HG03521 (cell line): ENCODE data around the gene ZNF343.
"Not testable (repeated sequence)": the region's sequence is repeated elsewhere in the genome, so short reads cannot be mapped to it uniquely, and the experiment has no call there.

Experiments
- ATAC-seq: cut with Tn5 transposase; IDR thresholded peaks from one replicate; pipeline ENCODE4 v1.9.1; 2021; ENCODE audit warnings: mild to moderate bottlenecking, moderate library complexity; ENCODE audit not compliant: unreplicated experiment

Gene ZNF343

DNA sequence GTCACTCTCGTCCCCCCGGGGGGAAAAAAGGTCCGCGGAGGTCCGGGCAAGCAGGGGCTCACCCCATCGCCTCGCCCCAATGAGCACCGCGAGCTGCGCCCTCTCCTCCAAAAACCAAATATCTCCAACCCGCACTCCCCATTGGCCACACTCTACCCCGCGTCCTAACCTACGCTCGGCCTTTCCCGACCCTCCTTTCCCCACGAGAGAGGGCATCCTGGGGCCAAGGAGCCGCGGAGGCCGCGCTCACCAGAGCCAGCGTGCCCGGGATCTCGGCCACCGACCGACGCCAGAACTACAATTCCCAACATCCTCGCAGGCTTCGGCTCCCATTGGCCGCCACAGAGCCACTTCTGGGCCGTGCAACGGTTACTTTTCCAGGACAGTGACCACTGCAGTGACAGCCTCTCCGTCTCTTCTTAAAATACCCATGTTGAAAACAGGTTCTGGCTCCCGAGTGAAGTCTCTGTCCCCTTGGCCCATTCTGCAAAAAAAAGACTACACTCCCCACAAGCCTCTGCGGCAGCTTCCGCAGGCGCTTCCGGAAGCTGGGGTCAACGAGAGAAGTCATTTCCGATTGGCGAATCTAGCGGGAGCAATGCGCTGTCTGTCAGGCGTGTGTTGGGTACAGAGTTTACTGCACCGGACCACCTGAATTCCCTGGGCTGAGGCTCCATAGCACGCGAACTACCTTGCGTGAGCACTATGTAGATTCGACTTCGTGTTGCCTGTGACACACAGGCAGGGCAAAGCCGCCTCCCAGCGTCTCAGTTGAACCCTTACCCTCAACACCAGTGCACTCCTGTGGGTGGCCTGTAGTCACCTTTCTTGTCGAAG lies at the start of gene ZNF343:
Gene ZNF343, minus strand, starts transcription at position 285 of the 837 bp plus-strand sequence. CDS start 15,020 bp downstream, outside the sequence.
- ATAC-seq = peak; percentile 92

DNA sequence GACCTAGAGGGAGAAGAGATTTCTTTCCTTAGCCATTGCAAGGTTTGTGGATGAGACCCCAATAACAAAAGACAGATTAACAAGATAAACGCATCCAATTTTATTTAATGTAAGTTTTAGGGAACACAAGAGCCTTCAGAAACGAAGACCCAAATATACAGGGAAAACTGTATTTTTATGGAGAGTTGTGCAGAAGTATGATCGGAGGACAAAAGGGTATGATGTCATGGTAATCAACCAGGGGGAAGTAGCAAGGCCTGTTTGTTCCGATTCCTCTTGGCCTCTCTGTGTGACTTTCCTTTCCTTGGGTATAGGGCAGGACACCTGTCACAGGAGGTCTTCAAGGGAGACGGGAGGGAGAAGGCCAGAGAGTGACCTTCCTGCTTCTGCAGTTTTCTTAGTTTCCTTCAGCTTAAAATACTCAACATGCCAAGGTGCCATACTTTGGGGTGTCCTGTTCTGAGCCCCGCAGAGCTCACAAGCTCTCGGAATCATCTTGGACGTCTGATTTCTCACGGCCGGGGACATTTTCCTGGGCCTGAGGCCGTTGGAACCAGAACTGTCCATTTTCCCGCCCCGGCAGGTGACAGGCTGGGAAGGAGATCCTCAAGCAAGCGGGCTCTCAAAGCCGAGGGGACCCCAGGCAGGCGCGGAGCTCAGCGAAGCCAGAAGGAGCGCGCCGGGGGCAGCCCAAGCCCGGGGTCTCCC lies 49.3 kb upstream of the ZNF343 start:
- ATAC-seq = no peak

DNA sequence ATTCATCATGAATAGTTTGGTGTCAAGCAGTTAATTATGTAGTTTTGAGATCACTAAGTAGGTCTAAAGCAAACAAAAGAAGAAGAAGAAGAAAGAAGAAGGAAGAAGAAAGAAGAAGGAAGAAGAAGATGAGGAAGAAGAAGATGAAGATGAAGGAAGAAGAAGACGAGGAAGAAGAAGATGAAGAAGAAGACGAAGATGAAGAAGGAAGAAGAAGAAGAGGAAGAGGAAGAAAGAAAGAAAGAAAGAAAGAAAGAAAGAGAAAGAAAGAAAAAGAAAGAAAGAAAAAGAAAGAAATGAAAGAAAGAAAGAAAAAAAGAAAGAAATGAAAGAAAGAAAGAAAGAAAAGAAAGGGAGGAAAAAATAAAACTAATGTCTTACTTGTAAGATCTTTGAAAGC lies 36.9 kb upstream of the ZNF343 start:
- no peak for ATAC-seq

DNA sequence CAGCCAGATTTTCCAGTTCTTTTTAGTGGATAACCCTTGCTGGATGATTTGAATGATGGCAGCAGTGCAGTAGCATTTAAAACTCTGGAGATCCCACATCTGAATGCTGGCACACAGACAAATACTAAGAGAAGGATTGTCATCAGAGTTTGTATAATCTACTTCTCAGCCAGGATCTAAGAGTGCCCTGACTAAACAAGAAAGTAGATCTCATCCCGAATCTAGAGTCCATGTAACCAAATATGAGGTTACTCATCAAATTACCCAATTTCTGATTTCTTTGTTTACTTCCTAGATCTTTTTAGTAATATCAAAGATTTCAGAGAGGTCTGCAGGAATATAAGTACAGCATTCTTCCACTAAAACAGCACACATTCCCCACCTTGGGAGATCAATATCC lies 35.5 kb upstream of the ZNF343 start:
- ATAC-seq = no peak

DNA sequence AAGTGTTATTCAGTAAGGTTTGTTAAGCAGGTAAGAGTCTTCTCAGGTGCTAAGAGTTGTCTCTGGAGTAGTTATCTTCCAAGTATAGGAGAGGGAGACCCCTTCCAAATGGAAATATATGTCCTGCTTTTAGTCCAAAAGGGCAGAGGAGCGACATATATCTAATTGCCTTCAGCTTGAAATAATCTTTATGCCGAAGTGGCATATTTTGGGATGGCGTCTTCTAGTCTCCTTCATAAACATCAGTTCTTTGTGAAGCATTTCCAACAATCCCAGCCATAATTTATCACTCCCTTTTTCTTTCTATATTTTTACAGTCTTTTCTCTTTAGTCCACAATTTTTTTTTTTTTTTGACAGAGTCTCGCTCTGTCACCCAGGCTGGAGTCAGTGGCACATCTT lies 33.6 kb upstream of the ZNF343 start:
- no peak for ATAC-seq

DNA sequence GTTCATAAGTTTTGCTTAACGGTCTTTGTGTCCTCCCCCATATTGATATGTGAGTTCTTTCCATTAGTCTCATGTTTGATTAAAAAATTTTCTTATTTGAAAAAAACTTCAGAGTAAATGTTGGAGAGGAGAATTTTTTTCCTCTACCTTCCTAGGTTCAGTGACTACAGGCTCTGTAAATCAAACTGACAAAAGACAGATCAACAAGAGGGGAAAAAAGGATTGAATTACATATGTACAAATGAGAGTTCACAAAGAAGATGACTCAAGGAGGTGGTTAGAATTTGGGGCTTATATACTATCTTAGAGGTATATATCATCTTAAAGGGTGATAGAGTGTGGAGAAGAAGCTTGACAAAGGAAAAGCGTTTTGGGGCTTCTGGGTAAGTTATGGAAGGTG lies 33.2 kb upstream of the ZNF343 start:
- ATAC-seq = no peak

DNA sequence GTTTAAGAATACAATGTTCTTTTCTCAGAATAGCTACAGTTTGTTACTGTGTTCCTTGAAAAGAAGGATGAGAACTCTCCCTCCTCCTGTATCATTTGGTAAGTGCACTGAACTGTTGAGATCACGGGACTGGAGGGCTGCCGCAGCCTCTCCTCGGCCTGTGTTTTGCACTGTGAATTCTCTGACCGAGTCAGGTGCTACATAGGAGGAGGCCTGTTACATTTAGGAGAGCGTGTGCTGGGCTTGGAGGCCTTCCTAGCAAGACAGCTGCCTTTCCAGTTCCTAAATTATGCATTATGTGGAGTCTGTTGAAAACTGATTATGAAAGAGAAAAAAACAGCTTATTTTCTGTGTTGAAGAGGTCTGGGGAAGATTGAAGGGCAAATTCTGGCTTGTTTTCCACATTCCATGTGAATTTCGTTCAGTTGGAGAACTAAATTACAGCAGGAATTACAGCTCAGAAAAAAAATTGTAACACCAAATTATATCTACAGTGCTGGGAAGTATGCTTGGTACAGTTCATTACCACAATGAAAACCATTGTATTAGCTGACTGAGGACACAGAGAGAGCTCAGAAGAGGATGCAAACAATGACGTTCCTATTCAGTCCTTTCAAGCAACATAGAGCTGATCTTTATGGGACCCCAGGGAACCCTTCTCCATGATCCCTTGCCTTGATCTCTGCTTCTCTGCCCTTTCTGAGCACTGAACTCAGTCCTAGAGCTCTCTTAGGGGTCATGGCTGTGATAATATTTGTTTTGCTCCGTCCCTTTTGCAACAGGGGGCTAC lies 30.4 kb upstream of the ZNF343 start:
- ATAC-seq = no peak

DNA sequence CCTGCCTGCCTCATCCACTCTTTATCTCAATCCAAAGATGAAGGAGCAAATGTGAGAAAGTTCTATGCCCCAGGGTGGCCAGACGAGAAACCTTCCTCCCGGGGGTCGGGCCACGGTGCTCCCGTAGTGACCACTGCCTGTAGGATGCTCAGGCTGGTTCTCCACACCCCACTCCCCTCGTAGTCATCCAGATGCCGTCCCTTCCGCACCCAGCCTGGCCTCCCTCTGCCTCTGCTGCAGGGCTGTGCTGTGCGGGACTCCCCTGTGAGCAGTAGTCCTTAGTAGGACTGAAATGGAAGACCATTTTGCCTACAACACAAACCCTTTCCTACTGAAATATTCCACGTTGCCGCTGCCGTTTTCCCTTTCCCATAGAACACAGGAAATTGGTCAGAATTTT lies 29.6 kb upstream of the ZNF343 start:
- no peak for ATAC-seq

DNA sequence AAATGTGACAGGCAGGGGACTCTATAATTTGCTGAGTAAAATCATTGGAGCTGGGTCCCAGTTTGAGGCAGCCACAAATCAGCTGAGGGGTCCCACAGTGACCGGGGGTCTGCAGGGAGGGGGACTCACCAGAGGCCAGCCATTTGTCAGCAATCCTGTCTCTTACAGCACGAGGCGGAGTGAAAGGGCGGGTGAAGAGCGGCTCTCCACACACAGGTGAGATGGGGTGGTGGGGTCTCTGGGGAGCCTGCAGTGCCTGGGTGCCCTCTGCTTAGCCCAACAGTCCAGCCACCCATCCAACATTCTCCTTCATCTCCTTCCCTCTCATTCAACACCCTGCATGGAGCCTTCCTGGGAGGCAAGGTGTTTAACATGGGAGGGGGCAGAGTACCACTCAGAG lies 28.4 kb upstream of the ZNF343 start:
- no peak for ATAC-seq

DNA sequence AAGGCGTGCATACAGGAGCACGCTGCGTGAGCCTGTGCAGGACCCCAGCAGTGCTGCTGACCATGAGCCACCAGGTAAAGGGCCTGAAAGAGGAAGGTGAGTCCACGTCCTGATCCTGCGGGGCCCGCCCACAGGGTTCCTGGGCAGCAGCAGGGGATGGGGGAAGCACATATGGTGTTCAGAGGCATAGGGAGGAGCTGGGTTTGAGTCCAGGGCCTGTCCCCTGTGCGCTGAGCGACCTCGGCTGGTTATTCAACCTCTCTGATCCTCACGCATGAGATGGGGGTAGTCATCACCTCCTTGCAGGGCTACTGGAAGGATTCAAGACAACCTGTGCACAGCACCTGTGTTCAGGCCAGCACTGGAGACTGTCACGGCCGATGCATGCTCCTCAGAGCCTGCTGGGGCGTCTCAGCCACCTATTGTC lies 27.9 kb upstream of the ZNF343 start, which contains the start of gene TMC2:
Gene TMC2, plus strand, starts transcription at position 14 of the 427 bp plus-strand sequence. Its CDS starts 49 bp downstream, at position 63.
- ATAC-seq = no peak

DNA sequence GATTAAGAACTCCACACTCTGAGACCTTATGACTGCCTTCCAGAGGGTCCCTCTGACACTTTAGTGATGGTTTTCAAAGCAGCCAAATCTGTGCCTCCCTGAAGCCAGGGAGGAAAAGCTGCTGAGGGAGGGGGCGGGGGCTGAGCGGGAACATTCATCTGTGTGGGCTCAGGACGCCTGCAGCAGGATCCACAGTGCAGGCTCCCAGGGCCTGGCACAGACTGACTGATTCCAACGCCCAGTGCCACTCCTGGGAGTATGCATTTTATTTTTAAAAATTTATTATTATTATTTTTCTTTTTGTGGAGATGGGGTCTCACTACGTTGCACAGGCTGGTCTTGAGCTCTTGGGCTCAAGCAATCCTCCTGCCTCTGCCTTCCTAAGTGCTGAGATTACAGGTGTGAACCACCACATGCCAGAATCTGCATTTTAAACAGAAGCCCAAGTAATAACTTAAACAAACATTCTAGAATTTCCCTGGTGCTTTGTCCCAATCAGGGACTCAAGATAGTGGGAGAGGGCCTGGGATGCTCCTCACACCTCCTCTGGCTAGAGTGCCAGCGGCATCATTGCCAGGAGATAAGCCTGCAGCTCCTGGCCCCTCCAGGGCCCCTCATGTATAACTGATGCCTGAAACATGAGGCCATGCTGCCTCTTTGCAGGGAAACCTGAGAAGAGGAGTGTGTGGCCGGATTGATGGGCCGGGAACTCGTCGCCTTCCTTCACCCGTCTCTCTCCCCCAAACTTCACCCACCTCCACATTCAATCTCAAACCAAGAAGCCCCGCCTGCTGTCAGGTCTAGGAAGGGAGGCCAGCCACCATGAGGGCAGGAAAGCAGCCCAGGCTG lies 27.2 kb upstream of the ZNF343 start:
- ATAC-seq = no peak

DNA sequence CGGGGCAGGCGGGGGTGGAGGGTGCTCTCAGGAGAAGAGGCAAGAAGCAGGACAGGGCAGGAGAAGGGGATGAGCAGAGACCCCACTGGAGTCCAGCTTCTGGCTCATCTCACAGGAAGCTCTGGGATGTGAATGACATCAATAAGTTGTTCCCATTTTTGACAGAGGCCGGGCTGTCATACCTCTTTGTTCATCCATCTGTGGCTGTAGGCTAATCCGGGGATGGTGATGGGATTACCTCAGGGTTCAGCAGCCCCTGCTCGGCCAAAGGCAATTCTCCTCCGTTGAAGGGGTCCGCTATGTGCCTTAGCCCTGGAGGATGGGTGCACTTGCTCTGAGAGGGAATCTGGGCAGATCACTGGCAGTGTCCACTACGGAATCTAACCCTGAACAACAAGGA lies 24.4 kb upstream of the ZNF343 start:
- no peak for ATAC-seq

DNA sequence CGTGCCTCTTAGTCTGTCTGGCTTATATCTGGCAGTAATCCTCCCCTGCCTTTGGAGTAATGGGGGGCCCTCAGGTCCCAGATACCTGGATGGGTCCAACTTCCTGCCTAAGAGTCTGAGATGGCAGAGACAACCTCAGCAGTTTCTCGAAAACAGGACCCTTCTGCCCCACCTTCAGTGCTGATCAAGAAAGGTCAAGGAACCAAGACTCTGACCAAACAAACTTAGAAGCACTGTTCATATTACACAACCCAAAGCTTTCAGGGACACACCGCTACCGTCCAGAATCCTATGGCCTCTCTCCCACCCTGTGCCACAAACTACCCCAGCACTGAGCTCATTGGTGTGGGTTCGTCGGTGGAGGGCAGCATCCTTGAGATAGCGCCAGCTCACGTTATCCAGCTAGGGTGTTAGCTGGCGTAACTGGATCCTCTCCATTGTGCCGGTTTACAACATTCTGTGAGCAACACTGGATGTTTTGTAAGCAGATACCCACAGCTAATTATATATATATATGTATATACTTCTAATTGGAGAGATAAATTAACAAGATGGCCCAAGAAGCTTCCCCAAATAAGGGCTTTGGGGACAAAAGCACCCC lies 20.1 kb upstream of the ZNF343 start:
- ATAC-seq = no peak

DNA sequence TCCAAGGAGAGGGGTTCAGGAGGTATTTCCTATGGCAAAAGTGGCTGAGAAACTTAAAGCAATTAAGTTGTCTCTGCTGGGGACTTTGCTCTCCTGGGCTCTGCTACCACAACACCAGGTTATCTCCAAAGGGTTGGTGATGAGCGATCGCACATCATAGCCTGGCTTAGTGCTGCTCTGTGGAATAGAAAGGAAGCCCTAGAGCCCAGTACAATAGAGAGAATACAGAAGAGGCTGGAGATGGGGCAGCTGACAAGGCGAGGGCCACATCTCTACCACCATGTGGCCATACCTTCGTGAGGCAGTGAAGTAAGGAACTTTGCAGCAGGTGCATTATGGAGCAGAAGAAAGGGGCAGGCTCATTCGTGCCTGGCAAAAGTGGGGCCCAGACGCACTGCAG lies 19.0 kb upstream of the ZNF343 start:
- no peak for ATAC-seq

DNA sequence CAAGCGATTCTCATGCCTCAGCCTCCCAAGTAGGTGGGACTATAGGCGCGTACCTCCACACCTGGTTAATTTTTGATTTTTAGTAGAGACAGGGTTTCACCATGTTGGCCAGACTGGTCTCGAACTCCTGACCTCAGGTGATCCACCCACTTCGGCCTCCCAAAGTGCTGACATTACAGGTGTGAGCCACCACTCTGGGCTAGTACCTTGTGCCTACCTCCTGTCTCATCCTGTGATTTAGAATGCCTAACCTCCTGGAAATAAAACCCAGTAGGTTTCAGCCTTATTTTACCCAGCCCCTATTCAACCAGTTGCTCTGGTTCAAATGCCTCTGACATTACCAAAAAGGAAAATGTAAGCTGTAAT lies 17.5 kb upstream of the ZNF343 start:
- not testable (repeated sequence) for ATAC-seq

DNA sequence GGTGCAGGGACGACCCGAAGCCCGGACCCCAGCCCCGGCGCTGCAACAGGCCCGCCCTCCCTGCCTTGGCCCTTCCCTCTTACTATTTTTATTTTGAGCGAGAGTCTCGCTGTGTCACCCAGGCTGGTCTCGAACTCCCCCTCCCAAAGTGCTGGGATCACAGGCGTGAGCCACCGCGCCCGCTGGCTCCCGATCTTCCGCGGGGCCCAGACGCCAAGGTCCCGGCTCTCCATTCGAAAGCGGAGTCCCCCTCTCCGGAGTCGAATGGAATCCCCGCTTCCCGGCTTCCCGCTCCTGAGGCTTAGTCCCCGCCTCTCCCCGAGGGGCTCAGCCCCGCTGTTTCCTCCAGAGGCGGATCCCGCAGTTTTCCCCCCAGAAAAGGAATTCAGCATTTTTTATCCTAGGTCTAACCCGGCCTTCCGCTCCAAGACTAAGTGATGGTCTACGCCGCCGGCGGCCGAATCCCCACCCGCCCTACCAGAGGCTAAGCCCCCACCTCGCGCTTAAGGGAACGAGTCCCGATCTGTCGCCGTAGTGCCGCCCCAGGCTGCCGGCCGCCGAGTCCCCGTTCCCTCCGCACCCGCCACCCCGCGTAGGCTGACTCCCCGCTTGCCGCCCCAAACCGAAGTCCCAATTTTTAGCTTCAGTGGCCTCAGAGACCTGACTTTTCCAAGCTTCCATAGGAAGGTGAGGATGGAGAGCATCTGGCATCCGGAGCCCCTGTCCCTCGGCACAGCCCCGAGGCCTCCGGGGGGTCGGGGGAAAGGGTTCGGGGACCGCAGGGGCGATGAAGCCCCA lies 16.2 kb upstream of the ZNF343 start:
- ATAC-seq = no peak

DNA sequence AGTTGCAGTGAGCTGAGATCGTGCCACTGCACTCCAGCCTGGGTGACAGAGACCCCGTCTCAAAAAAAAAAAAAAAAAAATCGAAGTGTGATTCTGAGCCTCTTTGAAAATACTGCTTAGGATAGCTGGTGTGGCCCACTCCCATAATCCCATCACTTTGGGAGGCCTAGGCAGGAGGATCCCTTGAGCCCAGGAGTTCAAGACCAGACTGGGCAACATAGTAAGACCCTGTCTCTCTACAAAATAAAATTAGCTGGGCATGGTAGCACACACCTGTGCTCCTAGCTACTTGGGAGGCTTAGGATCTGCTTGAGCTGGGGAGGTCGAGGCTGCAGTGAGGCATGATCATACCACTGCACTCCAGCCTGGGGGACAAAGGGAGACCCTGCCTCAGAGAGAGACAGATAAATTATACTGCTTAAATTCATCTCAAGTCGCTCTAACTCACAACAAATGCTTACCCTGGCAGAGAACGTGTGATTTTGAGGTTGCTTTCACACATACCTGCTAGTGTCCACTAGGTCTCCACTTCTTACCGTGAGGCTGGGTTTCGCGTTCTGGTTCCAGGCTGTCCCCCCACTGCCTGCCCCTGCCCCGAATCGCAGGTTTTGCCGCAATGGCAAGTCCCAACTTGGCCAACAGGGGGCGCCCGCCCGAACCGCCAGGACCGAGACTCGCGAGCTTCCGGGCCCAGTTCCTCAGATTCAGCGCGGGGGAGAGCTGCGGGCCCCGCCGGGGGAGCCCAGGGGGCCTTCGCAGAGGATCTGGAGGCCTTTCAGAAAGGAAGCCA lies 15.4 kb upstream of the ZNF343 start:
- ATAC-seq = no peak

DNA sequence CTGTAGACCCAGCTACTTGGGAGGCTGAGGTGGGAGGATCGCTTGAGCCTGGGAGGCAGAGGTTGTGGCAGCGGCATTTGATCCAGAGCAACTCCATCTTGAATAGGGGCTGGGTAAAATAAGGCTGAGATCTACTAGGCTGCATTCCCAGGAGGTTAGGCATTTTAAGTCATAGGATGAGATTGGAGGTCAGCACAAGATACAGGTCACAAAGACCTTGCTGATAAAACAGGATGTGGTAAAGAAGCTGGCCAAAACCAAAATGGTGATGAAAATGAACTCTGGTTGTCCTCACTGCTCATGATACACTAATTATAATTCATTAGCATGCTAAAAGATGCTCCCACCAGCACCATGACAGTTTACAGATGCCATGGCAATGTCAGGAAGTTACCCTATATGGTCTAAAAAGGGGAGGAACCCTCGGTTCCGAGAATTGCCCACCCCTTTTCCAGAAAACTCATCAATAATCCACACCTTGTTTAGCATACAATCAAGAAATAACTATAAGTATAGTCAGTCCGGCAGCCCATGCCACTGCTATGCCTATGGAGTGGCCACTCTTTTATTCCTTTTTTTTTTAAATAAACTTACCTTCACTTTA lies 14.2 kb upstream of the ZNF343 start:
- ATAC-seq = not testable (repeated sequence)
